HepG2 (cell line): ENCODE results near the gene LILRB4. TPM values are rescaled to one million over a fixed set of nuclear protein-coding genes. Genes with fewer than 3 reads are reported as not detected.
A peak's percentile ranks its signal among the peaks of the same experiment; 100 is the strongest.

Source experiments
- BHLHE40 ChIP-seq: IDR thresholded peaks from 2 replicates; pipeline ENCODE4 v1.6.1; 2011; ENCODE audit warnings: low read length, improper control_type of control experiment
- CHD2 ChIP-seq: IDR thresholded peaks from 2 replicates; pipeline ENCODE4 v1.6.1; 2011; ENCODE audit warnings: low read depth, low read length, improper control_type of control experiment
- GATAD1 ChIP-seq: IDR thresholded peaks from 2 replicates; pipeline ENCODE4 v1.6.1; 2016; ENCODE audit warnings: missing genetic modification reagents, missing compliant biosample characterization
- HDAC6 ChIP-seq: fragments of 200-600 bp; sonication (generic); IDR thresholded peaks from 2 replicates; pipeline ENCODE4 v1.7.0; 2017; ENCODE audit warnings: mild to moderate bottlenecking, antibody characterized with exemption, low read length, low read depth
- JUN ChIP-seq: sonication (generic); formaldehyde crosslinking; IDR thresholded peaks from 2 replicates; pipeline ENCODE4 v1.4.0; 2020; ENCODE audit warnings: mild to moderate bottlenecking, missing genetic modification reagents
- NR2F1 ChIP-seq, 2 experiments: fragments of 450-650 bp in 1 of 2; formaldehyde crosslinking in 1 of 2; IDR thresholded peaks; 2 replicates each; pipeline versions ENCODE4 v1.5.0 to v1.6.1; 2016 to 2020; ENCODE audit warnings: mild to moderate bottlenecking in 1 of 2, missing compliant biosample characterization in 1 of 2, missing genetic modification reagents in 1 of 2, moderate library complexity in 1 of 2
- TP53 ChIP-seq: sonication (generic); formaldehyde crosslinking; conservative IDR thresholded peaks from 2 replicates; pipeline ENCODE4 v1.4.0; 2020; ENCODE audit warnings: missing genetic modification reagents
- ZFY ChIP-seq: sonication (generic); formaldehyde crosslinking; IDR thresholded peaks from 2 replicates; pipeline ENCODE4 v1.4.0; 2020; ENCODE audit warnings: missing genetic modification reagents
- ZHX2 ChIP-seq, 2 experiments: sonication (generic) in 1 of 2; formaldehyde crosslinking in 1 of 2; IDR thresholded peaks; 2 replicates each; pipeline versions ENCODE4 v1.6.1 to v1.9.0; 2014 to 2022; ENCODE audit warnings: antibody characterized with exemption in 1 of 2, borderline replicate concordance in 1 of 2, inconsistent platforms in 1 of 2, low read depth in 1 of 2, missing genetic modification reagents in 1 of 2
- ZNF235 ChIP-seq: sonication (generic); formaldehyde crosslinking; IDR thresholded peaks from 2 replicates; pipeline ENCODE4 v1.8.1; 2023; ENCODE audit warnings: mild to moderate bottlenecking, missing genetic modification reagents, borderline replicate concordance
- ZNF407 ChIP-seq: sonication (generic); formaldehyde crosslinking; IDR thresholded peaks from one replicate; pipeline ENCODE4 v1.5.1; 2020; ENCODE audit warnings: mild to moderate bottlenecking, missing genetic modification reagents; ENCODE audit errors: not compliant biosample characterization
- ZNF431 ChIP-seq: sonication (generic); formaldehyde crosslinking; IDR thresholded peaks from 2 replicates; pipeline ENCODE4 v1.9.0; 2022; ENCODE audit warnings: missing genetic modification reagents, low read depth, mild to moderate bottlenecking, borderline replicate concordance
- polyA plus RNA-seq, 8 experiments: library from polyadenylated mRNA; depleted of rRNA in 3 of 8; stranded (reverse) in 7 of 8; unstranded in 1 of 8; fragments of >200 nt; fragmentation: Illumina TruSeq in 4 of 8; extraction: Trizol in 4 of 8; gene quantifications; 2 replicates each; pipeline versions ENCODE4 v1.2.1 to v1.2.3, GENCODE V29; 2011 to 2016; ENCODE audit warnings: low read depth in 4 of 8, missing spikeins in 1 of 8, mixed read lengths in 1 of 8; ENCODE audit not compliant: insufficient read depth in 1 of 8
- total RNA-seq, 5 experiments: library from RNA; depleted of rRNA; stranded (reverse); fragments of >200 nt; fragmentation: Illumina TruSeq; extraction: Trizol; gene quantifications; 2 replicates each; pipeline ENCODE4 v1.2.3, GENCODE V29; 2016; ENCODE audit warnings: low read depth in 1 of 5
- TF ChIP-seq, protein P1 (sequence below): sonication (generic); formaldehyde crosslinking; IDR thresholded peaks from 2 replicates; pipeline ENCODE4 v1.4.0; 2020; ENCODE audit warnings: missing genetic modification reagents

Gene LILRB4
- total and polyA plus RNA-seq, 2 of the 13 experiments (the other 11 are each of a cell fraction or from before 2014, with no cell fraction given) = not detected

GRCh38 chr19:54684527-54684926, 21.7 kb downstream of the LILRB4 start (continued):
- TF ChIP-seq BHLHE40 (no peak), ZFY (CRISPR knock-in tag) (no peak), HDAC6 (no peak), GATAD1 (CRISPR knock-in tag) (0 out of 2 replicates have a peak, but pooled peaks have one; percentile 44), ZNF431 (CRISPR knock-in tag) (no peak), ZHX2 (IDR thresholded peaks at IDR 0.05; ENCODE audit: low read depth) (no peak), ZHX2 (CRISPR knock-in tag; IDR thresholded peaks at IDR 0.05; ENCODE audit: borderline replicate concordance) (no peak), JUN (CRISPR knock-in tag) (no peak), ZNF235 (CRISPR knock-in tag) (no peak), NR2F1 (CRISPR knock-in tag; IDR thresholded peaks at IDR 0.05) (no peak), CHD2 (no peak), TP53 (CRISPR knock-in tag) (no peak), ZNF407 (CRISPR knock-in tag) (no peak)
- TF ChIP-seq, protein P1, sequence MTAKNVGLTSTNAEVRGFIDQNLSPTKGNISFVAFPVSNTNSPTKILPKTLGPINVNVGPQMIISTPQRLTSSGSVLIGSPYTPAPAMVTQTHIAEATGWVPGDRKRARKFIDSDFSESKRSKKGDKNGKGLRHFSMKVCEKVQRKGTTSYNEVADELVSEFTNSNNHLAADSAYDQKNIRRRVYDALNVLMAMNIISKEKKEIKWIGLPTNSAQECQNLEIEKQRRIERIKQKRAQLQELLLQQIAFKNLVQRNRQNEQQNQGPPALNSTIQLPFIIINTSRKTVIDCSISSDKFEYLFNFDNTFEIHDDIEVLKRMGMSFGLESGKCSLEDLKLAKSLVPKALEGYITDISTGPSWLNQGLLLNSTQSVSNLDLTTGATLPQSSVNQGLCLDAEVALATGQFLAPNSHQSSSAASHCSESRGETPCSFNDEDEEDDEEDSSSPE = no peak
